PC-9 (cell line): ENCODE data around the gene MRPS34. TPM values are rescaled to one million over a fixed set of nuclear protein-coding genes. Genes with fewer than 3 reads are reported as not detected.

Source experiments
- BruUV-seq: library from RNA; stranded (reverse); fragments of 400-500 nt; replicated peaks from 2 replicates; lab custom pipeline; 2021; lab: Mats Ljungman, UMichigan
- CTCF ChIA-PET: fragments of 300-600 bp; sonication (Branson Sonifier 250); formaldehyde crosslinking; loops from one replicate; lab custom pipeline; 2022; ENCODE audit warnings: antibody characterized with exemption; lab: Charles Lee
- POLR2A ChIA-PET: fragments of 300-600 bp; sonication (Branson Sonifier 250); formaldehyde crosslinking; loops from one replicate; lab custom pipeline; 2022; ENCODE audit warnings: antibody characterized with exemption; ENCODE audit not compliant: unreplicated experiment; lab: Charles Lee
- DNase-seq, 2 experiments: peaks; one replicate each; pipeline versions ENCODE4 v3.0.0 to v3.0.0-alpha.2; 2015 to 2022; ENCODE audit warnings: mixed read lengths in 1 of 2
- H2AFZ ChIP-seq: fragments of 200-600 bp; sonication (generic); 2 replicates; pipeline ENCODE4 v1.8.1; 2017; ENCODE audit warnings: antibody characterized with exemption
- H3F3A ChIP-seq: fragments of 200-600 bp; sonication (generic); 2 replicates; pipeline ENCODE4 v1.8.1; 2017; ENCODE audit warnings: antibody characterized with exemption, mild to moderate bottlenecking, low read depth; ENCODE audit not compliant: insufficient read depth
- H3K27ac ChIP-seq: fragments of 200-600 bp; sonication (generic); 2 replicates; pipeline ENCODE4 v1.6.1; 2016; ENCODE audit warnings: mixed run types
- H3K27me3 ChIP-seq: fragments of 200-600 bp; sonication (generic); 2 replicates; pipeline ENCODE4 v1.6.1; 2016; ENCODE audit warnings: low read depth, mixed run types; ENCODE audit not compliant: insufficient read depth
- H3K36me3 ChIP-seq: fragments of 200-600 bp; sonication (generic); 2 replicates; pipeline ENCODE4 v1.6.1; 2016; ENCODE audit warnings: low read depth, mixed run types
- H3K4me1 ChIP-seq: fragments of 200-600 bp; sonication (generic); replicated peaks from 2 replicates; pipeline ENCODE4 v1.6.1; 2016; ENCODE audit warnings: mixed run types; ENCODE audit not compliant: insufficient read depth
- H3K4me2 ChIP-seq: fragments of 200-600 bp; sonication (generic); 2 replicates; pipeline ENCODE4 v1.6.1; 2017; ENCODE audit warnings: mixed run types
- H3K4me3 ChIP-seq: fragments of 200-600 bp; sonication (generic); 2 replicates; pipeline ENCODE4 v1.6.1; 2016; ENCODE audit warnings: mixed run types
- H3K79me2 ChIP-seq: fragments of 200-600 bp; sonication (generic); 2 replicates; pipeline ENCODE4 v1.6.1; 2017; ENCODE audit warnings: low read depth, mixed run types
- H3K9me2 ChIP-seq: fragments of 200-600 bp; sonication (generic); 2 replicates; pipeline ENCODE4 v1.8.1; 2017; ENCODE audit warnings: mild to moderate bottlenecking; ENCODE audit not compliant: insufficient read depth
- H3K9me3 ChIP-seq: fragments of 200-600 bp; sonication (generic); 2 replicates; pipeline ENCODE4 v1.8.1; 2016; ENCODE audit warnings: low read depth; ENCODE audit not compliant: insufficient read depth
- H4K20me1 ChIP-seq: fragments of 200-600 bp; sonication (generic); 2 replicates; pipeline ENCODE4 v1.8.1; 2017; ENCODE audit not compliant: insufficient read depth
- CTCF ChIP-seq: fragments of 200-600 bp; sonication (generic); conservative IDR thresholded peaks from 2 replicates; pipeline ENCODE4 v1.6.1; 2017; ENCODE audit warnings: mixed run types, antibody characterized with exemption, mild to moderate bottlenecking, moderate library complexity
- EZH2 ChIP-seq: fragments of 200-600 bp; sonication (generic); IDR thresholded peaks from 2 replicates; pipeline ENCODE4 v1.8.0; 2017; ENCODE audit warnings: antibody characterized with exemption, low read depth
- intact Hi-C: fragments of 100-400 bp; cut with micrococcal nuclease; formaldehyde crosslinking; loops from one replicate; pipeline ENCODE4 v1.10.0; 2022; ENCODE audit not compliant: unreplicated experiment
- total RNA-seq: library from RNA; stranded (reverse); gene quantifications from 2 replicates; pipeline ENCODE4 v1.2.3, GENCODE V29; 2021

Gene MRPS34
- total RNA-seq, 1 experiment from 2014 or later: 201 TPM

- Histone ChIP-seq H3K27me3 (no peaks in the 10 kb centered on the region), H3K79me2 (peaks cover 36% of the 10 kb centered on the region), H3F3A (peaks cover 32% of the 10 kb centered on the region; the same call in 1 of the 2 replicates), H4K20me1 (peaks cover 19% of the 10 kb centered on the region), H2AFZ (no peak overlapping the region), H3K36me3 (0 out of 2 replicates have a peak, but pooled peaks cover 5% of the 10 kb centered on the region), H3K9me2 (no peaks in the 10 kb centered on the region), H3K4me2 (peak overlapping the region; percentile 99), H3K4me3 (peak overlapping the region; percentile 77), H3K27ac (no peak overlapping the region), H3K4me1 (peaks cover 19% of the 10 kb centered on the region), H3K9me3 (no peaks in the 10 kb centered on the region)
- no TSS peak for BruUV-seq
- peak in 1 of 2 experiments; percentile 74 for DNase-seq
- intact Hi-C loops: loop anchor here (5.0 kb wide), 2 partner anchors 93 to 192 kb away; partner anchors contain the start of genes JPT2 and RPS2
- ChIA-PET POLR2A (interaction anchor here (0.6 to 0.7 kb wide), 3 partner anchors 25 to 118 kb away, joined by 3 to 4 read pairs (median 3); no protein-coding TSS in a partner anchor), CTCF (interaction anchor here (0.6 kb wide), 1 partner anchor 159 kb away, joined by 3 read pairs; no protein-coding TSS in a partner anchor)
- TF ChIP-seq EZH2 (no peak), CTCF (no peak)
Observed at GRCh38 chr16:1770328-1771187, 2.4 kb downstream of the MRPS34 start.

- H3F3A ChIP-seq: peaks cover 31% of the 10 kb centered on the region; the same call in 1 of the 2 replicates
- intact Hi-C loops: loop anchor here (5.0 kb wide), 2 partner anchors 92 to 193 kb away; partner anchors contain the start of genes JPT2 and RPS2
- peak overlapping the region; percentile 77; the same call in 1 of the 2 replicates for H3K4me3 ChIP-seq
- no peak for TF ChIP-seq CTCF
- no peak overlapping the region for H2AFZ ChIP-seq
- no peaks in the 10 kb centered on the region for H3K27me3 ChIP-seq
- no peaks in the 10 kb centered on the region for H3K9me3 ChIP-seq
- H3K9me2 ChIP-seq: no peaks in the 10 kb centered on the region
- H3K79me2 ChIP-seq: peaks cover 27% of the 10 kb centered on the region
- 0 out of 2 replicates have a peak, but pooled peaks cover 5% of the 10 kb centered on the region for H3K36me3 ChIP-seq
- no peak overlapping the region for H3K27ac ChIP-seq
- peak overlapping the region; percentile 99; the same call in 1 of the 2 replicates for H3K4me2 ChIP-seq
- H4K20me1 ChIP-seq: peaks cover 11% of the 10 kb centered on the region
- DNase-seq: no peak
- POLR2A ChIA-PET: interaction anchor here (0.6 to 0.7 kb wide), 2 partner anchors 13 to 24 kb away, joined by 3 to 4 read pairs; partner anchors contain the start of genes NUBP2 and SPSB3
- peaks cover 14% of the 10 kb centered on the region for H3K4me1 ChIP-seq
- CTCF ChIA-PET: no interaction called here
- no TSS peak for BruUV-seq
Observed at GRCh38 chr16:1769402-1770300, 3.3 kb downstream of the MRPS34 start.
